ENCODE measurements around the gene TIFAB.

DNA sequence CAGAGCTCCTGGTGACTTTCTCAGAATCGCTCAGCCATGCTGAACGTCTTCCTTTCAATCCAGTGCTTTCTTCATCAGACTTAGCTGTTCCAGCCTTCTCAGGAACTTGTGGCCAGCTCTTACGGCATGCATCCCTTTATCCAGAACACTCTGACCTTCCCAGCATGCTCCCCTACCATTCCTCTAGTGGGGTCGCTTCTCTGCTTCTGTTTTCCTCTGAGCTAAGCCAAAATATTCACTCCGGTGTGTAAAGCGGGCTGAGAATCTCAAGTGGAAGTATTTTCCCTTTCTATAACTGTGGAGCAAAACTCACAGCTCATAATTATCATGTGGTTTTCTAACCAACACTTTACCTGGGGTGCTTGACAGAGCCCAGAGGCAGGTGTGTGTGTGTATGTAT is 11.2 kb downstream of the TIFAB start:
- TF ChIP-seq CTCF (IDR thresholded peaks at IDR 0.05) (no peak), POLR2A (IDR thresholded peaks at IDR 0.05) (no peak)
